ENCODE data around the gene HOXD10. TPM values are rescaled to one million over a fixed set of nuclear protein-coding genes. Genes with fewer than 3 reads are reported as not detected.

HOXD10 gene
- total RNA-seq, 1 donor, result not detected

DNA sequence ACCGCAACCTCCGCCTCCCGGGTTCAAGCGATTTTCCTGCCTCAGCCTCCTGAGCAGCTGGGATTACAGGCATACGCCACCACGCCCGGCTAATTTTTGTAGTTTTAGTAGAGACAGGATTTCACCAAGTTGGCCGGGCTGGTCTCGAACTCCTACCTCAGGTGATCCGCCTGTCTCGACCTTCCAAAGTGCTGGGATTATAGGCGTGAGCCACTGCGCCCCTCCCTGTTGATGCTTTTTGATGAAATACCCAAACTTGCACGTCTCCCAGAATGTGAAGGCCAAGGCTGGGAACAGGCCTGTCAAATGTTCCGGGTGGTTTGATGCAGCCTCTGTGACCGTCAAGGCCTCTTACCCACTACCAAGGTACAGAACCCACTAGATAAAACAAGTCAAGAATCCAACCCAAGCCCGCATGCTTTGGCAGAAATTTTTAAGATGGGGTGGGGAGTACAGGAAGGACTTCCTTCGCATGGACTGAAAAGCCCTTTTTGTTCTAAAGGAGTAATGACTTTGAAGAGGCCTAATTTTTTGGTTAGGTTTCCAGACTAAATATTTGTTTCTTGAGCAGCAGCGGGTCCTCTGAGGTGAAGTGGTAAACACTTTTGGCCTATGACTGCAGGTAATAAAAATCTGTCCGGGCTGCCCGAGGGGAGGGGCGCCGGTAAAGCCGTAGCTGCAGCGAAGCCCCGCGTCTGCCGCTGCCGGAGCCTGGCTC is 29.1 kb upstream of the HOXD10 start:
- H3K4me3 ChIP-seq (ENCODE audit: low read depth, low read length), result no peak overlapping the region
- DNase-seq (ENCODE audit: low read depth), result no peak

DNA sequence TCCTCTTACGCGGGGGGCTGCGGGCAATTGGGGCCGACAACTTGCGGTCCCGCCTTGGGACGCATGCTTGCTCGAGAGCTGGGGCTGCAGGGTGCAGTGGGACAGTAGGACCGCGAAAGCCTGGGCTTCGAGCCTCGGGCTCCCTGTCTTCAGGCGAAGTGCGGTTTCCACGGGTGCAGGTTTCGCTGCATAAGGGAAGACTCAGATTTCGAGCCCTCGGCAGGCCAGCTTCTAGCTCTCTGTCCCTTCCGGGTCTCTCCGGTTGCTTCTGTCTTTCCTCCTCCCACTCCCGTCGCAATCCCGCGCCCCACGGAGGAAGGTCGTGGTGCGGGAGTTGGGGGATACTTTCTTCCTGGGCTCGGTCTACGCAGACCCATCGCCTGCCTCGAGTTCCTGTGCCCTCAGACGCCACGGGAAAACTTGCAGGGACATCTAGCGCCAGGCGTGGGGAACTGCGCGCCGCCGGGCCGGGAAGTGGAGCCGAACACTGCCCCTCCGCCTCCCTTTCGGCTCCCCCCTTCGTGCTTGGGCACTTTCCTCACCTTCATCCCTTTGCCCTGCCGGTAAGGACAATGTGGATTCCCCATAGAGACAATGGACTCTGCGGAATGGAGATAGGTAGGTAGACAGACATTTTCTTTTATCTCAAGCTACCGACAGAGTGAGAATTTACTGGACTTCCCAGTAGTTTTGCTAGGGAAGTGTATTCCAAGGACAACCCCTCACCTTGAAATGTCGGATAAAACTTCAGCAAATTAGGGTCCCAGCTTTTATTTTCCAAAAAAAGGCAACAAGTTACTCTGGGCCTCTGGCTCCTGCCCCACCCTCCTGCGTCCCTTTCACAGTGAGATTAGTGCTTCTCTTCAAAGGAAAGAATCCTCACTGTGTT is 28.3 kb upstream of the HOXD10 start:
- TF ChIP-seq CTCF (IDR thresholded peaks at IDR 0.05; ENCODE audit: insufficient read depth, low read length), result peak; percentile 88
- H3K4me3 ChIP-seq (ENCODE audit: low read depth, low read length), result peak overlapping the region; percentile 53
- peak; percentile 41 for DNase-seq (ENCODE audit: low read depth)

More for the DNA sequence above, 29.1 kb upstream of the HOXD10 start:
- no peak for TF ChIP-seq CTCF (IDR thresholded peaks at IDR 0.05; ENCODE audit: insufficient read depth, low read length)

GRCh38 chr2:176088937-176089842 is 27.4 kb upstream of the HOXD10 start:
- H3K4me3 ChIP-seq (ENCODE audit: low read depth, low read length), result no peak overlapping the region
- no peak for DNase-seq (ENCODE audit: low read depth)

DNA sequence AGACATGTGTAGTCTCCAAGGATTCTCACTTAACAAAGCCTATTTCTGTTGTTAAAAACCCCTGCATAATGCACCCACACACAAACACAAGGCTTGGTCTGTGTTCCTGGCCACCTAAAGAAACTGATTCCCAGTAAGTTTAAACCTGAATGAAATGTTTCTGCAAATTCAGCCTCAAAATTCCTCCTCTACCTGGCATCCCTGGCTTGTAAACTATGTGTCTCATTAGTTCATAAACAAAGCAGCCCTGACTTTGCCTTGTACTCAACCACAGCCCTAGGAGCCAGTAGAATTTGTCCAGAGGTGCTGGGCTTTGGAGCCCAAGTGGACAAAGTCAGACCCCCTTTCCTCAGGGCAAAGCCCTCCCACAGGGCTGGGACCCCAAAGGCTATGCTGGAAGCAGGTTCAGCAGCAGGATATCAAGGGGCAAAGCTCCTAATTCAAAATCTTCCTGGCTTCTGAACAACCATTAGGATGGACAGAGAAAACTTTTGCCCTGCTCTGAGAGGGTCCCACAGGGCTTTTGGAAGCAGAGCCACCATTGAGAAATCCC is 26.7 kb upstream of the HOXD10 start:
- no peak for TF ChIP-seq CTCF (IDR thresholded peaks at IDR 0.05; ENCODE audit: insufficient read depth, low read length)
- no peak for DNase-seq (ENCODE audit: low read depth)
- no peak overlapping the region for H3K4me3 ChIP-seq (ENCODE audit: low read depth, low read length)

More at GRCh38 chr2:176088937-176089842, 27.4 kb upstream of the HOXD10 start:
- TF ChIP-seq CTCF (IDR thresholded peaks at IDR 0.05; ENCODE audit: insufficient read depth, low read length), result no peak

GRCh38 chr2:176090862-176091261 is 25.7 kb upstream of the HOXD10 start:
- H3K4me3 ChIP-seq (ENCODE audit: low read depth, low read length), result no peak overlapping the region
- no peak for DNase-seq (ENCODE audit: low read depth)
- TF ChIP-seq CTCF (IDR thresholded peaks at IDR 0.05; ENCODE audit: insufficient read depth, low read length), result no peak
